Progenitor cell of endocrine pancreas (in vitro differentiated cells): ENCODE measurements around the gene MYNN. TPM values are rescaled to one million over a fixed set of nuclear protein-coding genes. Genes with fewer than 3 reads are reported as not detected.

Experiments used
- DNase-seq: peaks from one replicate; pipeline ENCODE4 v3.0.0; 2021; ENCODE audit warnings: low spot score; ENCODE audit not compliant: unreplicated experiment
- H3K27ac Mint-ChIP-seq: 2 replicates; pipeline ENCODE4 v1.8.0; 2021; ENCODE audit warnings: mild to moderate bottlenecking, moderate library complexity, mixed read lengths
- H3K27me3 Mint-ChIP-seq: 2 replicates; pipeline ENCODE4 v1.8.0; 2021; ENCODE audit warnings: mixed read lengths
- H3K36me3 Mint-ChIP-seq: 2 replicates; pipeline ENCODE4 v1.8.0; 2022; ENCODE audit warnings: mixed read lengths; ENCODE audit not compliant: insufficient read depth
- H3K4me1 Mint-ChIP-seq: 2 replicates; pipeline ENCODE4 v1.8.0; 2021; ENCODE audit warnings: low read depth, mixed read lengths
- H3K4me3 Mint-ChIP-seq: 2 replicates; pipeline ENCODE4 v1.8.0; 2021; ENCODE audit warnings: low read depth, mild to moderate bottlenecking, moderate library complexity, mixed read lengths
- H3K9me3 Mint-ChIP-seq: 2 replicates; pipeline ENCODE4 v1.8.0; 2021; ENCODE audit warnings: low read depth, mixed read lengths
- total RNA-seq: library from RNA; stranded (reverse); gene quantifications from 2 replicates; pipeline ENCODE4 v1.2.1, GENCODE V29; 2021
- TF ChIP-seq, protein P1 (sequence below): fragments of 200-600 bp; sonication (generic); IDR thresholded peaks from one replicate; pipeline ENCODE4 v1.5.0; 2021; ENCODE audit warnings: antibody characterized with exemption, mild to moderate bottlenecking; ENCODE audit not compliant: unreplicated experiment

The MYNN gene
- total RNA-seq, 1 donor from 2014 or later = 15.8 TPM

DNA sequence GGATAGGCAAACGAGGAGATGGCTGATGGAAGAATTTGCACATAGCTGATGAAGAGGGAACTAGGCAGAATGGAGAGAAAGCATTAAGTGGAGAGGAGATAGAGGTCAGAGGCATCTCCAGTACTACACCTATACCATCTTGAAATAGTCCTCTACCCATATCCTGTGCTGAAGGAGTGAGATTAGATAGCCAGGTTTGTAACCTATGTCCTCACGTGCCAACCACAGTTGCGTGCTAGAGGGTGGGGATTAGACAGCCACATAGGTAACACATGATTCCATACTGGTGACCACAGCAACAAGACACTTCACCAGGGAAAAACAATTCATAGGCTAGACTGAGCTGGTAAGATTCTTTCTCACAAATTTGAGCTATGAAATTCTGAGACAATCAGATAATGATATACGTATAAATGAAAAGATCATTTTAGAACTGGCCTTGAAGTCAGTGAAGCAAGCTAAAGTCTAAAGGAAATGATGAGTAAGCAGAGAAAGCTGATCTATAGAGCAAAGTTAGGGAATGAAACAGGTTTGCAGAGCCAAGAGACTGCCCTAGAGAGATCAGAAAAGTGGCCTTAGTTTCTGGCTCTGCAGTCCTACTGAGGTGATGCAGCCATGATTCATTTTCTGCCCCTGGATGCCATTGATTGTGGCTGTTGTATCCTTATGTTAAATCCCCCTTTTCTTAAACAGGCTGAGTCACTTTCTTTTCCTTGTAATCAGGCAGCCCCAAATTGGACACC is 17.7 kb downstream of the MYNN start:
- no peak for DNase-seq
- no peaks in the 10 kb centered on the region for H3K27me3 Mint-ChIP-seq
- H3K36me3 Mint-ChIP-seq = peaks cover 14% of the 10 kb centered on the region
- H3K4me1 Mint-ChIP-seq = no peaks in the 10 kb centered on the region
- H3K9me3 Mint-ChIP-seq = no peaks in the 10 kb centered on the region
- H3K4me3 Mint-ChIP-seq = no peak overlapping the region
- TF ChIP-seq, protein P1, sequence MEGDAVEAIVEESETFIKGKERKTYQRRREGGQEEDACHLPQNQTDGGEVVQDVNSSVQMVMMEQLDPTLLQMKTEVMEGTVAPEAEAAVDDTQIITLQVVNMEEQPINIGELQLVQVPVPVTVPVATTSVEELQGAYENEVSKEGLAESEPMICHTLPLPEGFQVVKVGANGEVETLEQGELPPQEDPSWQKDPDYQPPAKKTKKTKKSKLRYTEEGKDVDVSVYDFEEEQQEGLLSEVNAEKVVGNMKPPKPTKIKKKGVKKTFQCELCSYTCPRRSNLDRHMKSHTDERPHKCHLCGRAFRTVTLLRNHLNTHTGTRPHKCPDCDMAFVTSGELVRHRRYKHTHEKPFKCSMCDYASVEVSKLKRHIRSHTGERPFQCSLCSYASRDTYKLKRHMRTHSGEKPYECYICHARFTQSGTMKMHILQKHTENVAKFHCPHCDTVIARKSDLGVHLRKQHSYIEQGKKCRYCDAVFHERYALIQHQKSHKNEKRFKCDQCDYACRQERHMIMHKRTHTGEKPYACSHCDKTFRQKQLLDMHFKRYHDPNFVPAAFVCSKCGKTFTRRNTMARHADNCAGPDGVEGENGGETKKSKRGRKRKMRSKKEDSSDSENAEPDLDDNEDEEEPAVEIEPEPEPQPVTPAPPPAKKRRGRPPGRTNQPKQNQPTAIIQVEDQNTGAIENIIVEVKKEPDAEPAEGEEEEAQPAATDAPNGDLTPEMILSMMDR = no peak
- peak overlapping the region; percentile 17 for H3K27ac Mint-ChIP-seq

DNA sequence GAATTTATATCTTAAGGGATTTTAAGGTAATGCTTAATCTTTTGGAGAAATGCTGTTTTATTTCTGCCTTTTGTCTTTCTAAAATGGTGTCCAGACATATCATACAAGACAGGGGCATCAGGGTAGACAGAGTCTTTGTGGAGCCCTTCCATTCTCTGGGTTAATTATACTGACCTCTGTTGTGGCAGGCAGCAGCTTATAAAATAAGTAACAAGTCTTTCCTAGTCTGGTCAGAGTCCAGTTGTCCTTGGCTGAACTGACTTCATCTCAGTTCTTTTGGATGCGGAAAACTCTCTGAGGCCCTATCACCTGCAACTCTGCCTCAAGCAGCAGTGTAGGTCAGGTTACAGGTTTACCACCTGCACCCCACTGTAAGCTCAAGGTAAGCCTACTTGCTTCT is 19.2 kb downstream of the MYNN start:
- Mint-ChIP-seq H3K27me3 (no peaks in the 10 kb centered on the region), H3K4me1 (no peaks in the 10 kb centered on the region), H3K9me3 (no peaks in the 10 kb centered on the region), H3K27ac (no peak overlapping the region), H3K36me3 (peaks cover 8% of the 10 kb centered on the region), H3K4me3 (no peak overlapping the region)
- TF ChIP-seq, protein P1 = no peak
- DNase-seq = no peak

DNA sequence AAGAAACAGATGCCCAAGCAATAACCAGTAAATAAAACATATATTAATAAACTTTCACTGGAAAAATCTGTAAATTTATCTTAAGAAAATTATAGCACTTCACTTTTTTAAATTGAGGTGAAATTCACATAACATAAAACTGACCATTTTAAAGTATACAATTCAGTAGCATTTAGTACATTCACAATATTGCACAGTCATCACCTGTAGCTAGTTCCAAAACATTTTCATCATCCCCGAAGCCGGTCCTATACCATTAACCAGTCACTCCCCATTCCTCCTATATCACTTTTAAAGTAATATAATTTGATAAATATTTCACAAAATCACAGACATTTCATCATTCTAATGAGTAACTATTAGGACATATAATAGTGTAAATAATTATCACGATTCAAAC is 31.5 kb downstream of the MYNN start:
- no peaks in the 10 kb centered on the region for H3K4me1 Mint-ChIP-seq
- no peaks in the 10 kb centered on the region for H3K27me3 Mint-ChIP-seq
- H3K9me3 Mint-ChIP-seq = no peaks in the 10 kb centered on the region
- no peak overlapping the region for H3K4me3 Mint-ChIP-seq
- peaks cover 10% of the 10 kb centered on the region for H3K36me3 Mint-ChIP-seq
- DNase-seq = no peak
- H3K27ac Mint-ChIP-seq = no peak overlapping the region
- TF ChIP-seq, protein P1 = no peak

DNA sequence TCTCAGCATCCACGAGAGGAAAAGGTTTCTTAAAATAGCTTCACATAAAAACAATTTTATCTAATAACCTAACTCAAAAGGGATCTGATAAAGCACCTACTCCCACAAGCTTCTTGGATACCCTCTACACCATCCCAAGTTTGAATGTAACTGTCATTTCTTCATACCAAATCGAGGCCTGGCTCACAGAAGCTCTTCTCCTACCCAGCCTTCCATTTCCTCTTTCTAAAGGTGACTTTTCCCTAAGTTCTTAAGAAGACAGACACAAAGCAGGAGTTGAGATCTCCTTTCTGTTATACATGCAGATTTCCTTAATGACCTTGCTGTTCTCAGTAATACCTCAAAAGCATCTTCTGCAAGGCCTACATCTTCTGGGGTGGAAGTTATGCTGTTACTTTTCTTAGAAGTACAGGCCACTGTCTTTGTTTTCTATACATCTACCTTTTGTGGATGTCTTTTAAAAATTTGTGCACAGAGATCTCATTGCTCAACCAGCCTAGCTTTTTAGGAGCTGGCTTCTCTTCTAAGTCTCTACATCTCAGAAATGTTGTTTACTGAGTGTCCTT is 36.1 kb downstream of the MYNN start:
- no peak for DNase-seq
- Mint-ChIP-seq H3K4me3 (no peak overlapping the region), H3K9me3 (no peaks in the 10 kb centered on the region), H3K27ac (no peak overlapping the region), H3K27me3 (peaks cover 3% of the 10 kb centered on the region), H3K36me3 (peaks cover 5% of the 10 kb centered on the region), H3K4me1 (peaks cover 10% of the 10 kb centered on the region)
- TF ChIP-seq, protein P1 = no peak

DNA sequence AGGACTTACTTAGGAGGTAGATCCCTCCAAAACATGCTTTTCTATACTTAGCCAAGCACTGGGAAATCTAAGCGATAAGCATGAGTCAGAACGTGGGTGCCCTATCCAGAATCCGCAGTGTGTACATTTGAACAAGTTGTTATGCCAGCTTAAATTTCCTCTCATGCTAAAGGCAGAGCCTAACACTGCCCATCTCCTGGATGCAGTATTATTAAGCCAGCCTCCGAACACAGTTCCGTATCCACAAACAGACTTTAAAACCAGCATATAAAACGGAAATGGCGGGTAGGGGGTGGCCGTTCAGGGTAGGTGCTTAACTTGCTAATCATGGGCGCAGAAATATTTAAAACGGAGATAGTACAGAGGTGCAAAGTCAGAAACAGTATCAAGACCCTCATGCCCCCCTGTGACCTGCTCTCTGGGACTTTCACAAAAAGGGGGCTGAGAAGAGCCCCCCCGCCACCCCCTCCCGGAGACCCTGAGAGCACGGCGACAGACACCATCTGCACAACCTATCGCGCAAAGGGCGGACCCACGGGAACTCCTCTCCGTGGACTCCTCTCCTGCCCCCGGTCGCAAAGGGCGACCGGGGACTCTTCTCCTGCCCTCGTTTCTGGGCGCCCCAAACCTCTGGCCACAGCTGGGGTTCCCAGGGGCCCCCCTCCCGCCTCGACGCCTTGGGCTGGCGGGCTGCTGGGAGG is 38.6 kb downstream of the MYNN start:
- no peak for DNase-seq
- peak overlapping the region; percentile 90 for H3K27ac Mint-ChIP-seq
- TF ChIP-seq, protein P1 = no peak
- H3K27me3 Mint-ChIP-seq = peaks cover 3% of the 10 kb centered on the region
- H3K9me3 Mint-ChIP-seq = peaks cover 6% of the 10 kb centered on the region
- H3K4me1 Mint-ChIP-seq = peaks cover 10% of the 10 kb centered on the region
- H3K4me3 Mint-ChIP-seq = peak overlapping the region; percentile 86
- peaks cover 2% of the 10 kb centered on the region for H3K36me3 Mint-ChIP-seq
